Measurements from ENCODE around the gene OVCA2. TPM values are rescaled to one million over a fixed set of nuclear protein-coding genes. Genes with fewer than 3 reads are reported as not detected.
A peak's percentile ranks its signal among the peaks of the same experiment; 100 is the strongest.

The OVCA2 gene
- total RNA-seq, 3 donors from 2014 or later, result 24.3 to 35.4 (median 32.5) TPM

GRCh38 chr17:1999557-2000251, 42.1 kb upstream of the OVCA2 start:
- Histone ChIP-seq H3K4me3 (no peak overlapping the region), H3K36me3 (no peaks in the 10 kb centered on the region), H3K4me1 (peaks cover 6 to 21% of the 10 kb centered on the region in 2 donors), H3K9me3 (no peaks in the 10 kb centered on the region), H3K27ac (peak overlapping the region; percentile 54 to 64), H3K27me3 (no peaks in the 10 kb centered on the region)
- TF ChIP-seq POLR2AphosphoS5 (IDR thresholded peaks at IDR 0.05) (peak in 1 of 3 donors; percentile 32), POLR2A (IDR thresholded peaks at IDR 0.05) (no peak)
- DNase-seq (ENCODE audit: low spot score in 2 of 2), result peak; percentile 50 to 79
- intact Hi-C loops (cut with DNase I; ENCODE audit: low total_unique reads), result loop anchor here (5.0 kb wide), 1 partner anchor 1553 kb away; no protein-coding TSS in a partner anchor

- TF ChIP-seq CTCF (IDR thresholded peaks at IDR 0.05) (no peak), POLR2AphosphoS5 (IDR thresholded peaks at IDR 0.05) (no peak), POLR2A (IDR thresholded peaks at IDR 0.05) (no peak)
- Histone ChIP-seq H3K4me3 (peak overlapping the region in 1 of 3 donors; percentile 19), H3K27ac (peak overlapping the region; percentile 83), H3K4me1 (peaks cover 3 to 17% of the 10 kb centered on the region in 2 donors), H3K27me3 (no peaks in the 10 kb centered on the region), H3K9me3 (no peaks in the 10 kb centered on the region), H3K36me3 (no peaks in the 10 kb centered on the region)
- intact Hi-C loops (cut with DNase I; ENCODE audit: low total_unique reads), result no loop called here
- no peak for DNase-seq (ENCODE audit: low spot score in 2 of 2)
Measured at GRCh38 chr17:2002767-2003329, 39.0 kb upstream of the OVCA2 start.

GRCh38 chr17:2003525-2003924, 38.3 kb upstream of the OVCA2 start:
- no peaks in the 10 kb centered on the region for H3K36me3 ChIP-seq
- H3K27ac ChIP-seq, result peak overlapping the region; percentile 83
- TF ChIP-seq POLR2AphosphoS5 (IDR thresholded peaks at IDR 0.05) (no peak), CTCF (IDR thresholded peaks at IDR 0.05) (no peak), POLR2A (IDR thresholded peaks at IDR 0.05) (no peak)
- no peaks in the 10 kb centered on the region for H3K9me3 ChIP-seq
- peaks cover 0 to 15% of the 10 kb centered on the region in 2 donors for H3K4me1 ChIP-seq
- no peaks in the 10 kb centered on the region for H3K27me3 ChIP-seq
- intact Hi-C loops (cut with DNase I; ENCODE audit: low total_unique reads), result no loop called here
- no peak for DNase-seq (ENCODE audit: low spot score in 2 of 2)
- H3K4me3 ChIP-seq, result no peak overlapping the region

- peaks cover 0 to 11% of the 10 kb centered on the region in 2 donors for H3K4me1 ChIP-seq
- H3K36me3 ChIP-seq, result no peaks in the 10 kb centered on the region
- no peaks in the 10 kb centered on the region for H3K9me3 ChIP-seq
- no peak for DNase-seq (ENCODE audit: low spot score in 2 of 2)
- H3K27me3 ChIP-seq, result no peaks in the 10 kb centered on the region
- H3K27ac ChIP-seq, result peak overlapping the region; percentile 18 to 65
- TF ChIP-seq CTCF (IDR thresholded peaks at IDR 0.05), result no peak
- no peak for TF ChIP-seq POLR2A (IDR thresholded peaks at IDR 0.05)
- no peak for TF ChIP-seq POLR2AphosphoS5 (IDR thresholded peaks at IDR 0.05)
- intact Hi-C loops (cut with DNase I; ENCODE audit: low total_unique reads), result no loop called here
- no peak overlapping the region for H3K4me3 ChIP-seq
Measured at GRCh38 chr17:2004435-2004952, 37.3 kb upstream of the OVCA2 start.

- no peak for DNase-seq (ENCODE audit: low spot score in 2 of 2)
- Histone ChIP-seq H3K27me3 (no peaks in the 10 kb centered on the region), H3K9me3 (no peaks in the 10 kb centered on the region), H3K4me1 (peaks cover 4% of the 10 kb centered on the region in 2 donors), H3K27ac (peak overlapping the region in 1 of 2 donors; percentile 27), H3K4me3 (no peak overlapping the region), H3K36me3 (no peaks in the 10 kb centered on the region)
- no peak for TF ChIP-seq POLR2AphosphoS5 (IDR thresholded peaks at IDR 0.05)
- no peak for TF ChIP-seq POLR2A (IDR thresholded peaks at IDR 0.05)
- no peak for TF ChIP-seq CTCF (IDR thresholded peaks at IDR 0.05)
- intact Hi-C loops (cut with DNase I; ENCODE audit: low total_unique reads), result no loop called here
Measured at GRCh38 chr17:2008332-2009126, 33.3 kb upstream of the OVCA2 start.
